ENCODE results near the gene PISD.
"Not testable (repeated sequence)": the region's sequence is repeated elsewhere in the genome, so short reads cannot be mapped to it uniquely, and the experiment has no call there.

DNA sequence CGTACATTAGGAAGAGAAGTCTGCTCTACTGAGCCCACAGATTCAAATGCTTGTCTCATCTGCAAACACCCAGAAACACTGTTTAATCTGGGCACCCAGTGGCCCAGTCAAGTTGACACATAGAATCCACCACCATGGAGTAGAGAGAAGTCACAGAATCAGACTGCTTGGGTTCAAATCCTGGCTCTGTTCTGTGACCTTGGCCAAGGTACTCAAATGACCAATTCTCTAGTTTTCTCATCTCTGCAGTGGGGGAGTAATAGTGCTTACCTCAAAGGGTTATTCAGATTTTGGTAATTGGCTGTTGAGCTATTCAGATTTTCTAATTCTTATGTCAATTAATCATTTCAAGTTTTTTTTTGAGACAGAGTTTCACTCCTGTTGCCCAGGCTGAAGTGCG is 71.9 kb downstream of the PISD start:
- TF ChIP-seq POLR2A (IDR thresholded peaks at IDR 0.05); POLR2AphosphoS5 (IDR thresholded peaks at IDR 0.05); EP300 (IDR thresholded peaks at IDR 0.05; ENCODE audit: low read depth): not testable (repeated sequence)
- TF ChIP-seq, protein P1, sequence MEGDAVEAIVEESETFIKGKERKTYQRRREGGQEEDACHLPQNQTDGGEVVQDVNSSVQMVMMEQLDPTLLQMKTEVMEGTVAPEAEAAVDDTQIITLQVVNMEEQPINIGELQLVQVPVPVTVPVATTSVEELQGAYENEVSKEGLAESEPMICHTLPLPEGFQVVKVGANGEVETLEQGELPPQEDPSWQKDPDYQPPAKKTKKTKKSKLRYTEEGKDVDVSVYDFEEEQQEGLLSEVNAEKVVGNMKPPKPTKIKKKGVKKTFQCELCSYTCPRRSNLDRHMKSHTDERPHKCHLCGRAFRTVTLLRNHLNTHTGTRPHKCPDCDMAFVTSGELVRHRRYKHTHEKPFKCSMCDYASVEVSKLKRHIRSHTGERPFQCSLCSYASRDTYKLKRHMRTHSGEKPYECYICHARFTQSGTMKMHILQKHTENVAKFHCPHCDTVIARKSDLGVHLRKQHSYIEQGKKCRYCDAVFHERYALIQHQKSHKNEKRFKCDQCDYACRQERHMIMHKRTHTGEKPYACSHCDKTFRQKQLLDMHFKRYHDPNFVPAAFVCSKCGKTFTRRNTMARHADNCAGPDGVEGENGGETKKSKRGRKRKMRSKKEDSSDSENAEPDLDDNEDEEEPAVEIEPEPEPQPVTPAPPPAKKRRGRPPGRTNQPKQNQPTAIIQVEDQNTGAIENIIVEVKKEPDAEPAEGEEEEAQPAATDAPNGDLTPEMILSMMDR (IDR thresholded peaks at IDR 0.05): not testable (repeated sequence)
